ENCODE results near the gene PGM5.
"Not testable (repeated sequence)": the region's sequence is repeated elsewhere in the genome, so short reads cannot be mapped to it uniquely, and the experiment has no call there.

GRCh38 chr9:68396411-68397094, 40.1 kb downstream of the PGM5 start:
- not testable (repeated sequence) for TF ChIP-seq CTCF (IDR thresholded peaks at IDR 0.05; ENCODE audit: insufficient read depth, low read length, poor library complexity, severe bottlenecking); EZH2phosphoT487 (conservative IDR thresholded peaks at IDR 0.05; ENCODE audit: low read length)
